C4-2B (cell line): ENCODE results near the gene NCK1.

Source experiments
- CTCF ChIP-seq: fragments of 450-650 bp; conservative IDR thresholded peaks from 2 replicates; pipeline ENCODE4 v1.5.1; 2017; ENCODE audit warnings: mild to moderate bottlenecking
- ZFX ChIP-seq: fragments of 450-650 bp; IDR thresholded peaks from 2 replicates; pipeline ENCODE4 v1.6.1; 2017

- TF ChIP-seq CTCF (no peak), ZFX (no peak)
These were observed 93.8 kb downstream of the NCK1 start for GRCh38 chr3:136955813-136956212.
